ENCODE measurements around the gene LRP11. TPM values are rescaled to one million over a fixed set of nuclear protein-coding genes. Genes with fewer than 3 reads are reported as not detected.

The LRP11 gene
- total RNA-seq, 4 donors from 2014 or later: 15.0 to 29.1 (median 24.0) TPM

DNA sequence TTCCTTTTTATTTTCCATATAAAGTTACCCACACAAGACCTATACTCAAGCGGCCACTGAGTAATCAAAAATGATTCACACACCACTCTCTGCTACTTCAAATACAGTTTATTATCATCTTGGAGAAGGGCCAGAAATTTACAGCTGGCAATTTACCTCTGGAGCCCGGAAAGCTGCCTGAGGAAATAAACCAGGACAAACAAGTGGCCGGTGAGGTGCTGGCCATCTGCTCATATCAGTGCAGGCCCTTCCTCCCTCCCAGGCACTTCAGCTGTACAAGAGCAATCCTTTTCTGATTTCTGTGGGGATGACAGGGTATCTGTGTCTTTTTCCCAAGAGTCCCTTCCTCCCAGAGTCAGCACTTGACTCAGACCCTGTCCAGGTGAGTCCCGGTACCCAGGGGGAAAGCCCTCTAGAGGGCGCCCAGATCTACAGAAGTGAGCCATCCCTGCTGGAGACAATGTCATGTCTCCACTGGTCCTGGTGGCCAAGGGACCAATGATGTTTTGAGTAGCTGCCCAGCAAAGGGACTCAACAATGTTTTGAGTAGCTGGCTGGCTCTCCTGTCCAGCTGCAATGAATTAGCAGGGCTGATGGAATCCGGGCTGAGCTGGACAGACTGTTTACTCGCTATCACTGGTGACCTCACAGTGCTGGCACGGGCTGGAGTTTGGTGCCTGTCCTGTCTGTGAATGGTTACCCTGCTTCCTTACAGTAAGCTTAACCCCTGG is 23.6 kb downstream of the LRP11 start:
- H3K4me1 ChIP-seq: peaks cover 0 to 16% (median 4%) of the 10 kb centered on the region in 4 donors
- intact Hi-C loops (cut with DNase I): no loop called here
- no peak overlapping the region for H3K4me3 ChIP-seq
- TF ChIP-seq, protein P1, sequence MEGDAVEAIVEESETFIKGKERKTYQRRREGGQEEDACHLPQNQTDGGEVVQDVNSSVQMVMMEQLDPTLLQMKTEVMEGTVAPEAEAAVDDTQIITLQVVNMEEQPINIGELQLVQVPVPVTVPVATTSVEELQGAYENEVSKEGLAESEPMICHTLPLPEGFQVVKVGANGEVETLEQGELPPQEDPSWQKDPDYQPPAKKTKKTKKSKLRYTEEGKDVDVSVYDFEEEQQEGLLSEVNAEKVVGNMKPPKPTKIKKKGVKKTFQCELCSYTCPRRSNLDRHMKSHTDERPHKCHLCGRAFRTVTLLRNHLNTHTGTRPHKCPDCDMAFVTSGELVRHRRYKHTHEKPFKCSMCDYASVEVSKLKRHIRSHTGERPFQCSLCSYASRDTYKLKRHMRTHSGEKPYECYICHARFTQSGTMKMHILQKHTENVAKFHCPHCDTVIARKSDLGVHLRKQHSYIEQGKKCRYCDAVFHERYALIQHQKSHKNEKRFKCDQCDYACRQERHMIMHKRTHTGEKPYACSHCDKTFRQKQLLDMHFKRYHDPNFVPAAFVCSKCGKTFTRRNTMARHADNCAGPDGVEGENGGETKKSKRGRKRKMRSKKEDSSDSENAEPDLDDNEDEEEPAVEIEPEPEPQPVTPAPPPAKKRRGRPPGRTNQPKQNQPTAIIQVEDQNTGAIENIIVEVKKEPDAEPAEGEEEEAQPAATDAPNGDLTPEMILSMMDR (IDR thresholded peaks at IDR 0.05): peak; percentile 43 to 50 (median 49)
- TF ChIP-seq EP300 (IDR thresholded peaks at IDR 0.05) (no peak), POLR2AphosphoS5 (IDR thresholded peaks at IDR 0.05) (peak; percentile 27 to 47), POLR2A (IDR thresholded peaks at IDR 0.05; ENCODE audit: low read depth) (no peak)
- H3K9me3 ChIP-seq: no peaks in the 10 kb centered on the region
- WGBS: 43% methylated on average over 8 of the region's 8 CpGs
- DNase-seq (ENCODE audit: extremely low spot score): no peak
- H3K27ac ChIP-seq (replicated peaks in 1 of 4): no peak overlapping the region
- H3K36me3 ChIP-seq: peaks cover 0 to 26% (median 12%) of the 10 kb centered on the region in 4 donors
- no peaks in the 10 kb centered on the region for H3K27me3 ChIP-seq

DNA sequence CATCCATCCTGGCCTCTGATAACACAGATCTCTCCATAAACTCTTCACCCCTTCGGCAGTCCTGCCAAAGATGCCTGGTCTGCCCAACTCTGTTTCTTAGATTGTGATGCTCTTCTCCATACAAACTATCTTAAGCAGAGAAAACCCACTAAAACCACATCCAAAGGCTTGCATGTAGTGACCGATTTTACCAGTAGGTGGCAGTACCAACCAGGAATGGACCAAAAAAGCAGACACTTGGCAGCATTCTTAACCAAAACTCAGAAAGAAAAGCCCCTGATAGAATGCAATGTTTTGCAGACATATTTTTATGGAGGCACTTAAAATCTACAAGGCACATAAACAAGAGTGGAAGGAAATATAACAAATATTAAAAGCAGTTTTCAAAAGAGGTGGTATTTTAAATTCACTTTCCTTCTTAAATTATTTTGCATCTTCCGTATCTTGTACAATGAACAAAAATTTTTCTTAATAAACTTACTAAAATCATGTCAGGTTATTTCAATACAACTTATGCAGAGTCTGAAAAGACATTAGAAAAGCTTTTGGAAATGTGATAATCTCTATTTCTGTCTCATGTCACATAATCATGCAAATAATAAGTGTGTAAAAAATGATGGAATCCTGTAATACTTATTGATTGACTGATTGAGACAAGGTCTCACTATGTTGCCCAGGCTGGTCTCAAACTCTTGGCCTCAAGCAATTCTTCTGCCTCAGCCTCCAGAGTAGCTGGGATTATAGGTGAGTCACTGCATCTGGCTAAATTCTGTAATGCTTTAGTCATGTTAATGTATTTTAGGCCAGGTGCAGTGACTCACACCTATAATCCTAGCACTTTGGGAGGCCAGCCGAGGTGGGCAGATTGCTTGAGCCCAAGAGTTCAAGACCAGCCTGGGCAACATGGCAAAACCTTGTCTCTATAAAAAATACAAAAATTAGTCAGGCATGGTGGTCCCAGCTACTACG is 29.4 kb downstream of the LRP11 start:
- no peaks in the 10 kb centered on the region for H3K27me3 ChIP-seq
- H3K27ac ChIP-seq (replicated peaks in 1 of 4): no peak overlapping the region
- TF ChIP-seq POLR2A (IDR thresholded peaks at IDR 0.05; ENCODE audit: low read depth) (no peak), EP300 (IDR thresholded peaks at IDR 0.05) (no peak)
- TF ChIP-seq, protein P1 (IDR thresholded peaks at IDR 0.05): peak; percentile 94 to 96 (median 95)
- no peaks in the 10 kb centered on the region for H3K4me1 ChIP-seq
- 44% methylated on average over 5 of the region's 5 CpGs for WGBS
- peaks cover 4 to 46% (median 19%) of the 10 kb centered on the region in 4 donors for H3K36me3 ChIP-seq
- no peak overlapping the region for H3K4me3 ChIP-seq
- H3K9me3 ChIP-seq: no peaks in the 10 kb centered on the region
- no peak for DNase-seq (ENCODE audit: extremely low spot score)
- intact Hi-C loops (cut with DNase I): loop anchor here (1.0 to 10.0 kb wide), 3 partner anchors 30 to 170 kb away; partner anchors contain the start of gene LRP11

DNA sequence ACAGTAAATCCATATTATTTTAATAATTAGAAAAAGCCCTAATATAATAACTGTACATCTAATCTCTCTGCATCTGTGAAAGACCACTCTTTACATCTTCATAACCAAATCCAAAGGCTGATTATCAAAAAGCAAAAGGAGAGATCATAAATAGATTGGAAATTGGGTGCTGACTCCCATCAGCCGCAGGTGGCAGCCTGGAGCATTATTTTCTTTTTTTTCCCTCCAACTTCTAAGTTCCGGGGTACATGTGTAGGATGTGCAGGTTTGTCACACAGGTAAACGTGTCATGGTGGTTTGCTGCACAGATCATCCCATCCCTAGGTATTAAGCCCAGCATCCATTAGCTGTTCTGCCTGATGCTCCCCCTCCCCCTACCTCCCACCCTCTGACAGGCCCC is 30.5 kb downstream of the LRP11 start:
- Histone ChIP-seq H3K36me3 (peaks cover 4 to 46% (median 19%) of the 10 kb centered on the region in 4 donors), H3K27me3 (no peaks in the 10 kb centered on the region), H3K4me1 (no peaks in the 10 kb centered on the region), H3K27ac (replicated peaks in 1 of 4) (no peak overlapping the region), H3K9me3 (no peaks in the 10 kb centered on the region), H3K4me3 (no peak overlapping the region)
- intact Hi-C loops (cut with DNase I): loop anchor here (1.0 to 10.0 kb wide), 3 partner anchors 31 to 171 kb away; partner anchors contain the start of gene LRP11
- TF ChIP-seq EP300 (IDR thresholded peaks at IDR 0.05): no peak
- TF ChIP-seq POLR2A (IDR thresholded peaks at IDR 0.05; ENCODE audit: low read depth): no peak
- no peak for TF ChIP-seq POLR2AphosphoS5 (IDR thresholded peaks at IDR 0.05)
- TF ChIP-seq, protein P1 (IDR thresholded peaks at IDR 0.05): no peak
- DNase-seq (ENCODE audit: extremely low spot score): no peak
- 84% methylated on average over 3 of the region's 3 CpGs for WGBS

- H3K36me3 ChIP-seq: peaks cover 7 to 38% (median 22%) of the 10 kb centered on the region in 4 donors
These were observed 32.8 kb downstream of the LRP11 start for GRCh38 chr6:149831308-149831820.

More at GRCh38 chr6:149831308-149831820, 32.8 kb downstream of the LRP11 start:
- peak overlapping the region in 1 of 4 donors; percentile 15 for H3K27ac ChIP-seq (replicated peaks in 1 of 4)
- 93% methylated on average over 6 of the region's 6 CpGs for WGBS
- TF ChIP-seq POLR2A (IDR thresholded peaks at IDR 0.05; ENCODE audit: low read depth): no peak
- TF ChIP-seq, protein P1 (IDR thresholded peaks at IDR 0.05): no peak
- TF ChIP-seq EP300 (IDR thresholded peaks at IDR 0.05): no peak
- TF ChIP-seq POLR2AphosphoS5 (IDR thresholded peaks at IDR 0.05): no peak
- DNase-seq (ENCODE audit: extremely low spot score): no peak
- H3K4me3 ChIP-seq: peak overlapping the region in 3 of 4 donors; percentile 5 to 18 (median 16)
- H3K27me3 ChIP-seq: no peaks in the 10 kb centered on the region
- intact Hi-C loops (cut with DNase I): loop anchor here (10.0 kb wide), 1 partner anchor 173 kb away; no protein-coding TSS in a partner anchor
- no peaks in the 10 kb centered on the region for H3K9me3 ChIP-seq
- H3K4me1 ChIP-seq: no peaks in the 10 kb centered on the region
